Mesothelial cell of epicardium (in vitro differentiated cells): ENCODE data around the gene NOLC1. TPM values are rescaled to one million over a fixed set of nuclear protein-coding genes. Genes with fewer than 3 reads are reported as not detected.

ENCODE experiments used
- DNase-seq, 2 experiments: peaks; one replicate each; pipeline ENCODE4 v3.0.0; 2021; ENCODE audit warnings: low spot score in 2 of 2; ENCODE audit not compliant: unreplicated experiment in 2 of 2
- H3K27ac Mint-ChIP-seq: 2 replicates; pipeline ENCODE4 v1.8.0; 2021; ENCODE audit warnings: mixed read lengths
- H3K27me3 Mint-ChIP-seq: 2 replicates; pipeline ENCODE4 v1.8.0; 2021; ENCODE audit warnings: low read depth, mixed read lengths
- H3K36me3 Mint-ChIP-seq: 2 replicates; pipeline ENCODE4 v1.8.0; 2021; ENCODE audit warnings: mixed read lengths
- H3K4me1 Mint-ChIP-seq: 2 replicates; pipeline ENCODE4 v1.8.0; 2021; ENCODE audit warnings: mixed read lengths
- H3K4me3 Mint-ChIP-seq: 2 replicates; pipeline ENCODE4 v1.8.0; 2021; ENCODE audit warnings: mild to moderate bottlenecking, moderate library complexity, mixed read lengths
- H3K9me3 Mint-ChIP-seq: 2 replicates; pipeline ENCODE4 v1.8.0; 2021; ENCODE audit warnings: mixed read lengths
- total RNA-seq: library from RNA; stranded (reverse); gene quantifications from 3 replicates; pipeline ENCODE4 v1.2.1, GENCODE V29; 2021
- TF ChIP-seq, protein P1 (sequence below): fragments of 200-600 bp; sonication (generic); IDR thresholded peaks from one replicate; pipeline ENCODE4 v1.5.0; 2021; ENCODE audit warnings: antibody characterized with exemption; ENCODE audit not compliant: unreplicated experiment

NOLC1 gene
- total RNA-seq, 1 donor from 2014 or later = 65.5 TPM

DNA sequence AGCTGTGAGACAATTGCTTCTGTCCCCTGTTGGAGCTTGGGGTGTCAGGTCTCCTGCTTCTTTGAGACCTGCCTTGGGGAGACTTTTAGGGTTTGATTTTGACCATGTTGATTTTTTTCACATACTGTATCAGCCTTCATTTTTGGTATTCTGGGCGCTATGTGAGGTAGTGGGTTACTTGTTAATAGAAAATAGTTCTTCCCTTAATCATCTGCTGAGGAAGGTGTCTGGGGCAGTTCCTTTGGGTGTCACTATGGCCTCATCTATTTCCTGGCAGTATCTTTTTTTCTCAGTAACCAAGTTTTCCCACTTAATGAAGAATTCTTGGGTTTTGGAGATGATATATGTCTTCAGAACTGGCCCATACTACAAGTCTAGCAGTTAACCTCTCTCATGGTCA is 4.6 kb upstream of the NOLC1 start:
- no peaks in the 10 kb centered on the region for H3K9me3 Mint-ChIP-seq
- TF ChIP-seq, protein P1, sequence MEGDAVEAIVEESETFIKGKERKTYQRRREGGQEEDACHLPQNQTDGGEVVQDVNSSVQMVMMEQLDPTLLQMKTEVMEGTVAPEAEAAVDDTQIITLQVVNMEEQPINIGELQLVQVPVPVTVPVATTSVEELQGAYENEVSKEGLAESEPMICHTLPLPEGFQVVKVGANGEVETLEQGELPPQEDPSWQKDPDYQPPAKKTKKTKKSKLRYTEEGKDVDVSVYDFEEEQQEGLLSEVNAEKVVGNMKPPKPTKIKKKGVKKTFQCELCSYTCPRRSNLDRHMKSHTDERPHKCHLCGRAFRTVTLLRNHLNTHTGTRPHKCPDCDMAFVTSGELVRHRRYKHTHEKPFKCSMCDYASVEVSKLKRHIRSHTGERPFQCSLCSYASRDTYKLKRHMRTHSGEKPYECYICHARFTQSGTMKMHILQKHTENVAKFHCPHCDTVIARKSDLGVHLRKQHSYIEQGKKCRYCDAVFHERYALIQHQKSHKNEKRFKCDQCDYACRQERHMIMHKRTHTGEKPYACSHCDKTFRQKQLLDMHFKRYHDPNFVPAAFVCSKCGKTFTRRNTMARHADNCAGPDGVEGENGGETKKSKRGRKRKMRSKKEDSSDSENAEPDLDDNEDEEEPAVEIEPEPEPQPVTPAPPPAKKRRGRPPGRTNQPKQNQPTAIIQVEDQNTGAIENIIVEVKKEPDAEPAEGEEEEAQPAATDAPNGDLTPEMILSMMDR = no peak
- no peak overlapping the region for H3K27ac Mint-ChIP-seq
- H3K4me3 Mint-ChIP-seq = no peak overlapping the region
- H3K27me3 Mint-ChIP-seq = no peaks in the 10 kb centered on the region
- peaks cover 47% of the 10 kb centered on the region for H3K36me3 Mint-ChIP-seq
- DNase-seq = no peak
- H3K4me1 Mint-ChIP-seq = peaks cover 8% of the 10 kb centered on the region

GRCh38 chr10:102148275-102148674 is 3.9 kb upstream of the NOLC1 start:
- Mint-ChIP-seq H3K27me3 (no peaks in the 10 kb centered on the region), H3K4me1 (peaks cover 15% of the 10 kb centered on the region), H3K36me3 (peaks cover 43% of the 10 kb centered on the region), H3K4me3 (no peak overlapping the region), H3K9me3 (no peaks in the 10 kb centered on the region), H3K27ac (no peak overlapping the region)
- DNase-seq = no peak
- TF ChIP-seq, protein P1 = no peak

- TF ChIP-seq, protein P1 = no peak
- Mint-ChIP-seq H3K36me3 (peaks cover 34% of the 10 kb centered on the region), H3K27ac (peak overlapping the region; percentile 99), H3K27me3 (no peaks in the 10 kb centered on the region), H3K4me3 (peak overlapping the region; percentile 98), H3K4me1 (peaks cover 19% of the 10 kb centered on the region), H3K9me3 (no peaks in the 10 kb centered on the region)
- DNase-seq = no peak
These were observed 1.0 kb upstream of the NOLC1 start for GRCh38 chr10:102150970-102151773.

DNA sequence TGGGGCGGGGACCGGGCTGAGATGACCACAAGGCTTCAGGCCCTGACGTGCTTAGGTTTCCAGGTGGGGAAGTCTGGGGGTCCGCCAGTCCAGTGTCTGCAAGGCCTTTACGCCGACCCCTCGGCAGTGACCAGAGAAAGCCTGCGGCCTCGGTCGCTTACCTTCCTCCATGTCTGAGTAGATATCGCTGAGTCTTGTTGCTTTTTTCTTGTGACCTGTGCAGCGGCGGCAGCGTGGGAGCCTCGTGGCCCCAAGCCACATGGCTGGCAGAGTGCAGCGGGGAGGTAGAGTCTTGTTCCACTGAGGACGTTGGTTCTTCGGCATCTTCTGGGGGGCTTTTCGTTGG is 329 bp downstream of the NOLC1 start:
- no peak for DNase-seq
- TF ChIP-seq, protein P1 = no peak
- H3K4me1 Mint-ChIP-seq = peaks cover 19% of the 10 kb centered on the region
- peaks cover 35% of the 10 kb centered on the region for H3K36me3 Mint-ChIP-seq
- peak overlapping the region; percentile 99 for H3K27ac Mint-ChIP-seq
- H3K27me3 Mint-ChIP-seq = no peaks in the 10 kb centered on the region
- H3K4me3 Mint-ChIP-seq = peak overlapping the region; percentile 98
- H3K9me3 Mint-ChIP-seq = no peaks in the 10 kb centered on the region

- Mint-ChIP-seq H3K9me3 (no peaks in the 10 kb centered on the region), H3K27me3 (no peaks in the 10 kb centered on the region), H3K4me3 (peak overlapping the region; percentile 98), H3K4me1 (peaks cover 19% of the 10 kb centered on the region), H3K36me3 (peaks cover 32% of the 10 kb centered on the region), H3K27ac (peak overlapping the region; percentile 99)
- no peak for DNase-seq
- TF ChIP-seq, protein P1 = no peak
These were observed 968 bp downstream of the NOLC1 start for GRCh38 chr10:102153093-102153620.
